Adrenal gland (tissue), 12 donors: ENCODE measurements around the gene HEXIM1. TPM values are rescaled to one million over a fixed set of nuclear protein-coding genes. Genes with fewer than 3 reads are reported as not detected.

Experiments
- DNase-seq, 7 donors: peaks; one replicate each; pipeline ENCODE4 v3.0.0-alpha.2; 2019 to 2020
- H3K27ac ChIP-seq, 5 donors: fragments of 200-600 bp; sonication (generic) in 4 of 5; 1 replicate in 3 of 5; 2 replicates in 2 of 5; pipeline versions ENCODE4 v1.5.1 to v1.8.0; 2016 to 2020; ENCODE audit warnings: mild to moderate bottlenecking in 1 of 5
- H3K27me3 ChIP-seq: fragments of 200-600 bp; 2 replicates; pipeline ENCODE4 v1.8.0; 2021
- H3K36me3 ChIP-seq, 2 donors: fragments of 200-600 bp; replicated peaks in 1 of 2; 1 replicate in 1 of 2; 2 replicates in 1 of 2; pipeline versions ENCODE4 v1.5.1 to v1.8.0; 2018 to 2022
- H3K4me1 ChIP-seq, 2 donors: fragments of 200-600 bp; replicated peaks in 1 of 2; 1 replicate in 1 of 2; 2 replicates in 1 of 2; pipeline versions ENCODE4 v1.5.1 to v1.8.0; 2018 to 2021
- H3K4me3 ChIP-seq, 4 donors: fragments of 200-600 bp; sonication (generic) in 3 of 4; one replicate each; pipeline ENCODE4 v1.5.1; 2016 to 2018
- H3K9me3 ChIP-seq, 3 donors: fragments of 200-600 bp; sonication (generic) in 1 of 3; replicated peaks in 1 of 3; 1 replicate in 2 of 3; 2 replicates in 1 of 3; pipeline versions ENCODE4 v1.5.1 to v1.8.0; 2016 to 2021
- POLR2A ChIP-seq, 2 donors: fragments of 450-650 bp; IDR thresholded peaks; one replicate each; pipeline ENCODE4 v1.6.1; 2017; ENCODE audit warnings: antibody characterized with exemption in 2 of 2, mild to moderate bottlenecking in 2 of 2, moderate library complexity in 1 of 2
- WGBS, 4 donors: extraction: QIAGEN DNeasy Blood & Tissue Kit in 2 of 4; methylation state at CpG; one replicate each; pipeline versions ENCODE4 v1.1.5 to v1.1.7; 2013 to 2017; 5-methylcytosine and 5-hydroxymethylcytosine counted together
- intact Hi-C, 2 donors: fragments of 100-400 bp; cut with DNase I; formaldehyde crosslinking; loops; one replicate each; pipeline versions ENCODE4 v1.14.1 to v1.15.0; 2022 to 2023
- polyA plus RNA-seq, 3 donors: library from polyadenylated mRNA; stranded (reverse); fragments of 200-250 nt in 2 of 3; fragments of 350-450 nt in 1 of 3; fragmentation: Illumina TruSeq in 1 of 3; extraction: RNeasy Lipid Tissue Mini Kit (QIAGEN cat#74804) in 1 of 3; gene quantifications; one replicate each; pipeline ENCODE4 v1.2.3, GENCODE V29; 2013 to 2014
- total RNA-seq, 9 donors: library from RNA; depleted of rRNA in 4 of 9; stranded (reverse); fragments of >200 nt in 4 of 9; fragments of 120-200 nt in 1 of 9; fragmentation: NEBNext Ultra II Directional in 1 of 9; extraction: Animal tissue kit (Norgen Biotek cat#: 25700) in 1 of 9; gene quantifications; one replicate each; pipeline versions ENCODE4 v1.1.0 to v1.2.4, GENCODE V29; 2013 to 2023
- TF ChIP-seq, protein P1 (sequence below), 6 experiments: fragments of 450-650 bp in 4 of 6; fragments of 200-600 bp in 2 of 6; sonication (generic) in 1 of 6; IDR thresholded peaks; 1 replicate in 5 of 6; 2 replicates in 1 of 6; pipeline versions ENCODE4 v1.5.1 to v1.8.0; 2016 to 2021; ENCODE audit warnings: antibody characterized with exemption in 6 of 6, mild to moderate bottlenecking in 2 of 6, moderate library complexity in 1 of 6
- donor health status: healthy with polysubstance abuse.
- donor health status: Bipolar disorder and iron deficiency.
- donor health status: DM: yes; HTN: yes; CAD: no.
- donor health status: DM: no; HTN: no; CAD: no.
- donor health status: DM: no; HTN: no; CAD: no.
- donor health status: DM: yes; HTN: yes; CAD: no.

HEXIM1 gene
- total and polyA plus RNA-seq, 12 donors: 19.4 to 159 (median 30.9) TPM

DNA sequence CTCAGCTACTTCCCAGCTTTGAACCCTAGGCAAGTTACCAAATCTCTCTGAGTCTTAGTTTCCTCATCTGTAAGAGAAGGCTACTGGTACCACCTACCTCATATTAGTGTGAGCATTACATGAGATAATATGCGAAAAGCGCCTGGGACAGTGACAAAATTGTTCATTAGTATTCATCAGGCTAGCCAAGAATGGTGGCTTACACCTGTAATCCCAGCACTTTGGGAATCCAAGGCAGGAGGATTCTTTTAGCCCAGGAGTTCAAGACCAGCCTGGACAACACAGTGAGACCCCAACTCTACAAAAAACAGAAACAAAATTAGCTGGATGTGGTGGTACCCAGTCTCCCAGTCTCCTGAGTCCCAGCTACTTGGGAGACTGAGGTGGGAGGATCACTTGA lies 19.3 kb upstream of the HEXIM1 start:
- no peaks in the 10 kb centered on the region for H3K9me3 ChIP-seq
- no peaks in the 10 kb centered on the region for H3K27me3 ChIP-seq
- no peak for DNase-seq
- H3K4me3 ChIP-seq: no peak overlapping the region
- 93 to 95% (median 95%) methylated on average over 2 of the region's 2 CpGs for WGBS, 4 donors
- intact Hi-C loops: no loop called here
- peaks cover 47 to 54% of the 10 kb centered on the region in 2 donors for H3K4me1 ChIP-seq
- TF ChIP-seq POLR2A (IDR thresholded peaks at IDR 0.05): no peak
- H3K27ac ChIP-seq: peak overlapping the region; percentile 80 to 98 (median 87)
- H3K36me3 ChIP-seq: no peaks in the 10 kb centered on the region

DNA sequence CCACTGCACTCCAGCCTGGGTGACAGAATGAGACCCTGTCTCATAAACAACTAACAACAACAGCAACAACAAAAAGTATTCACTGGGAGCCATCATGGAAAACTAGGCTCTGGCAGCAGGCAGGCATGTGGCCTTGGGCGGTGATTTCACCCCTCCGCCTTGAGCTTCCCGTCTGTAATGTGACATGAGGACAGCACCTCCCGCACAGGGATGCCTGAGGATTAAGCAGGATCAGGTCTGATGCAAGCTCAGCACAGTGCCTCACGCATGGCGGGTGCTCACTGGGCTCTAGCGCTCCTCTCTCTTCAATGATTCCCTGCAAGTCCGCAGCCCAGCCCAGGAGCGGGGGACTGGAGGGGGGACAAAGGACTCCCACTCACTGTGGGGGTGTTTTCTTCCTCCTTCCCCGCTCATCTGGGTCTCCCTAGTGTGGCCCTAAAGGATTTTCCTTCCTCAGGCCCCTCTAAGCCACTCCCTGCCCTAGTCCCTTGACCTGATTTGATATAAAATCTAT lies 18.8 kb upstream of the HEXIM1 start:
- H3K4me3 ChIP-seq: no peak overlapping the region
- WGBS, 4 donors: 40 to 89% (median 49%) methylated on average over 1 to 10 of the region's 10 CpGs
- H3K9me3 ChIP-seq: no peaks in the 10 kb centered on the region
- H3K27ac ChIP-seq: peak overlapping the region; percentile 80 to 98 (median 87)
- H3K27me3 ChIP-seq: no peaks in the 10 kb centered on the region
- DNase-seq: peak; percentile 71 to 95 (median 93)
- H3K4me1 ChIP-seq: peaks cover 42 to 49% of the 10 kb centered on the region in 2 donors
- H3K36me3 ChIP-seq: no peaks in the 10 kb centered on the region
- intact Hi-C loops: no loop called here
- peak in 1 of 2 donors; percentile 82 for TF ChIP-seq POLR2A (IDR thresholded peaks at IDR 0.05)
- TF ChIP-seq, protein P1, sequence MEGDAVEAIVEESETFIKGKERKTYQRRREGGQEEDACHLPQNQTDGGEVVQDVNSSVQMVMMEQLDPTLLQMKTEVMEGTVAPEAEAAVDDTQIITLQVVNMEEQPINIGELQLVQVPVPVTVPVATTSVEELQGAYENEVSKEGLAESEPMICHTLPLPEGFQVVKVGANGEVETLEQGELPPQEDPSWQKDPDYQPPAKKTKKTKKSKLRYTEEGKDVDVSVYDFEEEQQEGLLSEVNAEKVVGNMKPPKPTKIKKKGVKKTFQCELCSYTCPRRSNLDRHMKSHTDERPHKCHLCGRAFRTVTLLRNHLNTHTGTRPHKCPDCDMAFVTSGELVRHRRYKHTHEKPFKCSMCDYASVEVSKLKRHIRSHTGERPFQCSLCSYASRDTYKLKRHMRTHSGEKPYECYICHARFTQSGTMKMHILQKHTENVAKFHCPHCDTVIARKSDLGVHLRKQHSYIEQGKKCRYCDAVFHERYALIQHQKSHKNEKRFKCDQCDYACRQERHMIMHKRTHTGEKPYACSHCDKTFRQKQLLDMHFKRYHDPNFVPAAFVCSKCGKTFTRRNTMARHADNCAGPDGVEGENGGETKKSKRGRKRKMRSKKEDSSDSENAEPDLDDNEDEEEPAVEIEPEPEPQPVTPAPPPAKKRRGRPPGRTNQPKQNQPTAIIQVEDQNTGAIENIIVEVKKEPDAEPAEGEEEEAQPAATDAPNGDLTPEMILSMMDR (IDR thresholded peaks at IDR 0.05): no peak

DNA sequence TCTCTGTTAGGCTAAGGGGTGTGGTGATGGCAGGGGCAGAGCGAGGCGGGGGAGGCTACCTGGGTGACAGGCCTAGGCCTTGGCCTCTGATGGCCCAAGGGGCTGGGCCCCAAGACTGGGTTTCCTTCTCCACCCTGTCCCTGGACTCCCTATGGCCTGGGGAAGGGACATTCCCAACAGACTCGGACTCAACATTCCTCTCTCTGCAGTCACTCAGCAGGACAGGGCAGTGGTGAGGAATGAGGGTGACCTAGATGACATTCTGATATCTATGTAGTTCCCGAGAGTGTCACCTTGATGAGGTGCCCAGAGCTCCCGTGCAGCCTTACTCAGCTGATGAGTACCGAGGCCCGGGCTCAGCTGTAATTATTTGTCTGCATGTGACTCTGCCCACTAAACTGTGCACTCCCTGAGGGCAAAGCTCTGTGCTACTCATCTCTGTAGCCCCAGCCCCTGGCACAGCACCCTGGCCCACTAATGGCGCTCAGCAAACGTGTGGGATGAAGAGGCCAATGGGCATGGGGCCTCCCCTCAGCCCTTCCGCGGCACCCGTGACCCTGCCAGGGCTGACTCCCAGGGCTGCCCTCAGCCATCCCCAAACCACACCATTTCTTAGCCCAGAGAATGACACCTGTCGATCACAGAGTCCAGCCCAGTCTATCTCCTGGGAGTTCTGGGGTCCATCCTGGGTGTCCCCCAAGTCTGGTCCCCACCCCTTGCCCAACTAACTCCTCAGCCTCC lies 18.2 kb upstream of the HEXIM1 start:
- Histone ChIP-seq H3K27me3 (no peaks in the 10 kb centered on the region), H3K4me1 (peaks cover 40 to 45% of the 10 kb centered on the region in 2 donors), H3K27ac (peak overlapping the region; percentile 80 to 98 (median 87)), H3K9me3 (no peaks in the 10 kb centered on the region), H3K4me3 (no peak overlapping the region), H3K36me3 (no peaks in the 10 kb centered on the region)
- peak; percentile 39 to 86 (median 79) for DNase-seq
- WGBS, 4 donors: 41 to 55% (median 50%) methylated on average over 5 to 13 of the region's 13 CpGs
- TF ChIP-seq, protein P1 (IDR thresholded peaks at IDR 0.05): no peak
- no peak for TF ChIP-seq POLR2A (IDR thresholded peaks at IDR 0.05)
- intact Hi-C loops: loop anchor here in 1 of 2 donors (10.0 kb wide), 1 partner anchor 355 kb away; no protein-coding TSS in a partner anchor

DNA sequence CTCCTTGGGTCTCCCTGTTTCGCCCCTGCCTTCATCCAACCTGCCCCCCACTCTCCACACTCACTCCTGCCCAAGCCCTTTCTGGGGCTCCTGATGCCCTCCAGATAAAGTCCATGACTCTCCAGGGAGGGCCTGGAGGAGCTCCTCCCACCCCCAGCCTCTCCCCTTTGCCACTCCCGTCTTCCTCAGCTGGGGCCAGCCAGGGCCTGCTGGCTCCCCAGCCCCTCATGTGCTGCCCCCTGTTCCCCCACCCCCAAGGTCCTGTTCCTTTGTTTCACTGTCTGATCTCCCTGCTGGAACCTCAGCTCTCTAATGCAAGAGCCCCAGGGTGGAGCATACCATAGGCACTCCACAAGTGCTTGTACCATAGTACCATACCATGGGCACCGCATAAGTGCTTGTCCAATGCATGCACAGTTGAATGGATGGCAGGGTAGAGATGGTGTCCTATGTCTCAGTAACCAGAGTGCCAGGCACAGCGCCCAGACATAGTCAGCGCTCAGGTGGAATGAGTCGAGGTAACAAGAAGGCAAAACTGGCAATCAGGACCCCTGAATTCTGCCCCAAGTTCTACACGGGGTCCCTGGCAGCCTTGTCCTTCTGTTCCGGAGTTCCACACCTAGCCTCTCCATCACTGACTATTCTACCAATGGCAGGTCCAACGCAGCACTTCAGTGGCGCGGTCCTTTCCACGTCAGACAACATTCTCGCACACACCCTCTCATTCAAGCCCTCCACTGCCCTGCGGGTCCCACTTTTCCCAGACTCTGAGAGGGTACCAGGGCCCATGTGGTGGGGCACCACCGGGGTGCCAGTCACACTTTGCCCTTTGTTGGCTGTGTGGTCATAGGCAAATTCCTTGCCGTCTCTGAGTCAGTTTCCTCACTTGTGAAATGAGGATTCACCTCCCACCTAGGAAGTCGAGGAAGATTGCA lies 17.3 kb upstream of the HEXIM1 start:
- DNase-seq: no peak
- Histone ChIP-seq H3K27ac (peak overlapping the region; percentile 80 to 98 (median 97)), H3K4me3 (peak overlapping the region in 3 of 4 donors; percentile 63 to 93 (median 81)), H3K27me3 (no peaks in the 10 kb centered on the region), H3K36me3 (no peaks in the 10 kb centered on the region), H3K9me3 (no peaks in the 10 kb centered on the region), H3K4me1 (peaks cover 42 to 48% of the 10 kb centered on the region in 2 donors)
- intact Hi-C loops: loop anchor here in 1 of 2 donors (10.0 kb wide), 1 partner anchor 356 kb away; no protein-coding TSS in a partner anchor
- TF ChIP-seq POLR2A (IDR thresholded peaks at IDR 0.05): no peak
- TF ChIP-seq, protein P1 (IDR thresholded peaks at IDR 0.05): no peak
- WGBS, 4 donors: 76 to 83% (median 79%) methylated on average over 14 to 17 of the region's 17 CpGs
